ENCODE measurements around the gene FKBP6. TPM values are rescaled to one million over a fixed set of nuclear protein-coding genes. Genes with fewer than 3 reads are reported as not detected.
"Not testable (repeated sequence)": the region's sequence is repeated elsewhere in the genome, so short reads cannot be mapped to it uniquely, and the experiment has no call there.

Gene FKBP6
- total RNA-seq, 1 donor from 2014 or later: not detected

GRCh38 chr7:73324081-73324845 lies 3.7 kb upstream of the FKBP6 start:
- ATAC-seq: peak; percentile 68

- not testable (repeated sequence) for ATAC-seq
These were observed 2.5 kb upstream of the FKBP6 start for GRCh38 chr7:73325424-73325823.

GRCh38 chr7:73327449-73327848 lies 512 bp upstream of the FKBP6 start:
- ATAC-seq: not testable (repeated sequence)

GRCh38 chr7:73328696-73329095 lies 735 bp downstream of the FKBP6 start:
- ATAC-seq: no peak

- ATAC-seq: peak; percentile 37
These were observed 2.1 kb downstream of the FKBP6 start for GRCh38 chr7:73329861-73330581.

GRCh38 chr7:73330772-73331171 lies 2.8 kb downstream of the FKBP6 start:
- ATAC-seq: no peak

- ATAC-seq: no peak
These were observed 4.5 kb downstream of the FKBP6 start for GRCh38 chr7:73332447-73332846.

GRCh38 chr7:73338321-73338720 lies 10.4 kb downstream of the FKBP6 start:
- no peak for ATAC-seq

GRCh38 chr7:73340514-73340913 lies 12.6 kb downstream of the FKBP6 start:
- no peak for ATAC-seq

- no peak for ATAC-seq
These were observed 13.9 kb downstream of the FKBP6 start for GRCh38 chr7:73341877-73342276.

- no peak for ATAC-seq
These were observed 14.7 kb downstream of the FKBP6 start for GRCh38 chr7:73342645-73343044.

- ATAC-seq: no peak
These were observed 15.9 kb downstream of the FKBP6 start for GRCh38 chr7:73343671-73344380.

- no peak for ATAC-seq
These were observed 17.6 kb downstream of the FKBP6 start for GRCh38 chr7:73345538-73345937.

- ATAC-seq: no peak
These were observed 18.0 kb downstream of the FKBP6 start for GRCh38 chr7:73345951-73346350.

GRCh38 chr7:73349763-73350162 lies 21.8 kb downstream of the FKBP6 start:
- no peak for ATAC-seq

GRCh38 chr7:73350306-73351068 lies 22.5 kb downstream of the FKBP6 start:
- ATAC-seq: no peak

GRCh38 chr7:73351447-73352167 lies 23.6 kb downstream of the FKBP6 start:
- ATAC-seq: no peak

GRCh38 chr7:73352784-73353183 lies 24.8 kb downstream of the FKBP6 start:
- no peak for ATAC-seq

GRCh38 chr7:73353243-73353642 lies 25.3 kb downstream of the FKBP6 start:
- no peak for ATAC-seq

GRCh38 chr7:73354196-73354595 lies 26.2 kb downstream of the FKBP6 start:
- no peak for ATAC-seq

GRCh38 chr7:73354821-73355220 lies 26.9 kb downstream of the FKBP6 start:
- no peak for ATAC-seq

GRCh38 chr7:73356159-73356558 lies 28.2 kb downstream of the FKBP6 start:
- ATAC-seq: no peak

Data from esophagus mucosa (tissue), 1 donor.